Stimulated activated naive B cell treated with anti-CD40 and anti-IgM and Interleukin-4, amounts not matched to agents 10 μg/mL and 1 μg/mL and 100 μg/mL, for 72 hours (primary cell): Measurements from ENCODE around the gene CDCA5.

ENCODE experiments used
- ATAC-seq, 2 donors: fragments of 150-1000 bp; cut with Tn5 transposase; replicated peaks; 2 replicates each; pipeline ENCODE4 v1.10.0; 2021; ENCODE audit warnings: moderate library complexity in 1 of 2
- DNase-seq: peaks from one replicate; pipeline ENCODE4 v3.0.0; 2021
- H3K27ac Mint-ChIP-seq: one replicate; pipeline ENCODE4 v1.8.0; 2022; ENCODE audit warnings: mild to moderate bottlenecking, mixed read lengths
- H3K27me3 Mint-ChIP-seq, 2 donors: one replicate each; pipeline ENCODE4 v1.8.0; 2022; ENCODE audit warnings: mixed read lengths in 2 of 2
- H3K36me3 Mint-ChIP-seq, 2 donors: one replicate each; pipeline ENCODE4 v1.8.0; 2022; ENCODE audit warnings: mixed read lengths in 2 of 2, mild to moderate bottlenecking in 1 of 2
- H3K4me1 Mint-ChIP-seq, 2 donors: one replicate each; pipeline ENCODE4 v1.8.0; 2022; ENCODE audit warnings: mixed read lengths in 2 of 2, mild to moderate bottlenecking in 1 of 2
- H3K4me3 Mint-ChIP-seq, 2 donors: one replicate each; pipeline ENCODE4 v1.8.0; 2022; ENCODE audit warnings: mild to moderate bottlenecking in 2 of 2, mixed read lengths in 2 of 2, moderate library complexity in 1 of 2
- H3K9me3 Mint-ChIP-seq, 2 donors: one replicate each; pipeline ENCODE4 v1.8.0; 2022; ENCODE audit warnings: mixed read lengths in 2 of 2, mild to moderate bottlenecking in 1 of 2

CDCA5 gene

GRCh38 chr11:65107078-65107477 lies 23.2 kb upstream of the CDCA5 start:
- peaks cover 14 to 39% of the 10 kb centered on the region in 2 donors for H3K36me3 Mint-ChIP-seq
- H3K9me3 Mint-ChIP-seq: no peaks in the 10 kb centered on the region
- DNase-seq (no peak), ATAC-seq (no peak)
- peaks cover 25 to 49% of the 10 kb centered on the region in 2 donors for H3K4me1 Mint-ChIP-seq
- H3K27me3 Mint-ChIP-seq: no peaks in the 10 kb centered on the region
- H3K27ac Mint-ChIP-seq: no peak overlapping the region
- no peak overlapping the region for H3K4me3 Mint-ChIP-seq

DNA sequence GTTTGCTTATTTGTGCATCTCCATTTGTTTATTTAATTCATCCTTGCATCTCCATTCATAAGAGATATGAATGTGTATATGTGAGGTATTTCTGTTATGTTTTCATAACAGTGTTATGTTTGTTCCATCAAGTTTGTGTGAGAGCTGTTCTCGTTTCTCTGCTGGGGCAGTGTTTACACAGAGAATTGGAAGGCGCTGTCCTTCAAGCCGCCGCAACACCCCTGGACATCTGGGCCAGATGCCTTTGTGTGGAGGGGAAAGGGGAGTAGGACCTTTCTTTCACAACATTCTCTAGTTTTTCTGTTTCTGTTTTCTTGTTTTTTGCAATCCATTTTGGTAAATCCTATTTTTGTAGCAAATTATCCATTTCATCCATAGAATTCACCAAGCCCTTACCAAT lies 20.8 kb upstream of the CDCA5 start:
- ATAC-seq: no peak

GRCh38 chr11:65103476-65103875 lies 19.6 kb upstream of the CDCA5 start:
- H3K9me3 Mint-ChIP-seq: no peaks in the 10 kb centered on the region
- H3K36me3 Mint-ChIP-seq: peaks cover 5 to 30% of the 10 kb centered on the region in 2 donors
- ATAC-seq (no peak), DNase-seq (no peak)
- no peak overlapping the region for H3K4me3 Mint-ChIP-seq
- H3K27ac Mint-ChIP-seq: no peak overlapping the region
- H3K4me1 Mint-ChIP-seq: peaks cover 12 to 30% of the 10 kb centered on the region in 2 donors
- H3K27me3 Mint-ChIP-seq: no peaks in the 10 kb centered on the region

More for the DNA sequence above, 20.8 kb upstream of the CDCA5 start:
- H3K36me3 Mint-ChIP-seq: peaks cover 6 to 29% of the 10 kb centered on the region in 2 donors
- peaks cover 8 to 25% of the 10 kb centered on the region in 2 donors for H3K4me1 Mint-ChIP-seq
- DNase-seq: no peak
- H3K9me3 Mint-ChIP-seq: no peaks in the 10 kb centered on the region
- no peak overlapping the region for H3K4me3 Mint-ChIP-seq
- H3K27me3 Mint-ChIP-seq: no peaks in the 10 kb centered on the region
- H3K27ac Mint-ChIP-seq: no peak overlapping the region

- peaks cover 13 to 35% of the 10 kb centered on the region in 2 donors for H3K4me1 Mint-ChIP-seq
- H3K36me3 Mint-ChIP-seq: peaks cover 6 to 29% of the 10 kb centered on the region in 2 donors
- H3K27ac Mint-ChIP-seq: no peak overlapping the region
- H3K4me3 Mint-ChIP-seq: no peak overlapping the region
- H3K27me3 Mint-ChIP-seq: no peaks in the 10 kb centered on the region
- DNase-seq (no peak), ATAC-seq (no peak)
- H3K9me3 Mint-ChIP-seq: no peaks in the 10 kb centered on the region
These were observed 18.6 kb upstream of the CDCA5 start for GRCh38 chr11:65102142-65103095.

GRCh38 chr11:65100674-65101350 lies 17.0 kb upstream of the CDCA5 start:
- H3K4me1 Mint-ChIP-seq: peaks cover 10 to 27% of the 10 kb centered on the region in 2 donors

GRCh38 chr11:65096926-65097325 lies 13.1 kb upstream of the CDCA5 start:
- no peak for DNase-seq
- Mint-ChIP-seq H3K27ac (no peak overlapping the region), H3K9me3 (no peaks in the 10 kb centered on the region), H3K36me3 (peaks cover 2 to 5% of the 10 kb centered on the region in 2 donors), H3K4me3 (peak overlapping the region; percentile 86 to 88), H3K4me1 (peaks cover 13 to 22% of the 10 kb centered on the region in 2 donors), H3K27me3 (no peaks in the 10 kb centered on the region)
- ATAC-seq: no peak

More at GRCh38 chr11:65100674-65101350, 17.0 kb upstream of the CDCA5 start:
- DNase-seq (no peak), ATAC-seq (no peak)
- no peak overlapping the region for H3K4me3 Mint-ChIP-seq
- peaks cover 3 to 15% of the 10 kb centered on the region in 2 donors for H3K36me3 Mint-ChIP-seq
- H3K9me3 Mint-ChIP-seq: no peaks in the 10 kb centered on the region
- H3K27me3 Mint-ChIP-seq: no peaks in the 10 kb centered on the region
- H3K27ac Mint-ChIP-seq: peak overlapping the region; percentile 47

GRCh38 chr11:65095974-65096806 lies 12.3 kb upstream of the CDCA5 start, which contains the start of gene VPS51:
VPS51 (plus strand) TSS chr11:65096214; CDS start chr11:65096251, 37 bp downstream.
- Mint-ChIP-seq H3K9me3 (no peaks in the 10 kb centered on the region), H3K4me3 (peak within 1 kb of the TSS; percentile 86 to 88), H3K36me3 (peaks cover 2 to 5% of the 10 kb centered on the region in 2 donors), H3K27ac (peak within 1 kb of the TSS; percentile 99), H3K4me1 (peaks cover 13 to 22% of the 10 kb centered on the region in 2 donors), H3K27me3 (no peaks in the 10 kb centered on the region)
- ATAC-seq (peak; percentile 97 to 98), DNase-seq (peak; percentile 82)

GRCh38 chr11:65095427-65095826 lies 11.6 kb upstream of the CDCA5 start:
- H3K36me3 Mint-ChIP-seq: peaks cover 2 to 6% of the 10 kb centered on the region in 2 donors
- DNase-seq (no peak), ATAC-seq (no peak)
- no peaks in the 10 kb centered on the region for H3K9me3 Mint-ChIP-seq
- H3K4me3 Mint-ChIP-seq: peak overlapping the region; percentile 86 to 88
- peak overlapping the region; percentile 99 for H3K27ac Mint-ChIP-seq
- H3K27me3 Mint-ChIP-seq: no peaks in the 10 kb centered on the region
- H3K4me1 Mint-ChIP-seq: peaks cover 11 to 22% of the 10 kb centered on the region in 2 donors

- ATAC-seq: no peak
- H3K36me3 Mint-ChIP-seq: peaks cover 28 to 36% of the 10 kb centered on the region in 2 donors
These were observed 6.8 kb upstream of the CDCA5 start for GRCh38 chr11:65090628-65091027.

DNA sequence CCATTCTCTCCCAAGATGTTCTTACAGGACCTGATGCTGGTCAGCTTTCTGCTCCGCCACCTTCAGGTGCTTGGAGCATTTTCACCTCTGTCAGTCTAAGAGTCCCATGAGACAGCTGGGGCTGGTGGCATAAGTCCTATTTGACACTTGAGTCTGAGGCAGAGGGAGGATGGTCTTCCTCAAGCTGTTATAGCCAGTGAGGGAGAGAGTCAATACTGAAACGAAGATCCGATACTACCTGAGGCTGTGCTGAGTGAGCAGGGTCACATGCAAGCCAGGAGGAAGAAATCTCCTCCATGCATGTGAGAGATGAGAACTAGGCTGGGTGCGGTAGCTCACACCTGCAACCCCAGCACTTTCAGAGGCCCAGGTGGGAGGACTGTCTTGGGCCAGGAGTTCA lies 5.8 kb upstream of the CDCA5 start:
- H3K4me3 Mint-ChIP-seq: no peak overlapping the region
- DNase-seq: no peak

More at GRCh38 chr11:65090628-65091027, 6.8 kb upstream of the CDCA5 start:
- no peak for DNase-seq
- Mint-ChIP-seq H3K27me3 (no peaks in the 10 kb centered on the region), H3K4me3 (no peak overlapping the region), H3K9me3 (no peaks in the 10 kb centered on the region), H3K4me1 (peaks cover 8 to 9% of the 10 kb centered on the region in 2 donors), H3K27ac (no peak overlapping the region)

DNA sequence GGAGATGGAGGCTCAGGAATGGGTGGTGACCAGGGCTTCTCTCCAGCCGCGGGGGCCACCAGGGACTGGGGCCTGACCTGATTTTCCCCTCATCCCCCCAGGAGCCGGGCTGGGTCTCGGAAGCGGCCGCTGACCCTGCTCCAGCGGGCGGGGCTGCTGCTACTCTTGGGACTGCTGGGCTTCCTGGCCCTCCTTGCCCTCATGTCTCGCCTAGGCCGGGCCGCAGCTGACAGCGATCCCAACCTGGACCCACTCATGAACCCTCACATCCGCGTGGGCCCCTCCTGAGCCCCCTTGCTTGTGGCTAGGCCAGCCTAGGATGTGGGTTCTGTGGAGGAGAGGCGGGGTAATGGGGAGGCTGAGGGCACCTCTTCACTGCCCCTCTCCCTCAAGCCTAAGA lies 4.0 kb upstream of the CDCA5 start:
- H3K4me1 Mint-ChIP-seq: peaks cover 27 to 35% of the 10 kb centered on the region in 2 donors
- H3K9me3 Mint-ChIP-seq: no peaks in the 10 kb centered on the region
- no peak for ATAC-seq
- no peak for DNase-seq
- H3K27me3 Mint-ChIP-seq: no peaks in the 10 kb centered on the region
- peaks cover 33 to 49% of the 10 kb centered on the region in 2 donors for H3K36me3 Mint-ChIP-seq
- H3K4me3 Mint-ChIP-seq: no peak overlapping the region
- H3K27ac Mint-ChIP-seq: no peak overlapping the region

More for the DNA sequence above, 5.8 kb upstream of the CDCA5 start:
- peaks cover 33 to 41% of the 10 kb centered on the region in 2 donors for H3K36me3 Mint-ChIP-seq
- H3K27ac Mint-ChIP-seq: no peak overlapping the region
- no peak for ATAC-seq
- no peaks in the 10 kb centered on the region for H3K9me3 Mint-ChIP-seq
- H3K4me1 Mint-ChIP-seq: peaks cover 15 to 17% of the 10 kb centered on the region in 2 donors
- H3K27me3 Mint-ChIP-seq: no peaks in the 10 kb centered on the region

- peaks cover 24 to 32% of the 10 kb centered on the region in 2 donors for H3K4me1 Mint-ChIP-seq
- H3K27me3 Mint-ChIP-seq: no peaks in the 10 kb centered on the region
- H3K4me3 Mint-ChIP-seq: no peak overlapping the region
- DNase-seq (no peak), ATAC-seq (no peak)
- H3K27ac Mint-ChIP-seq: no peak overlapping the region
- H3K9me3 Mint-ChIP-seq: no peaks in the 10 kb centered on the region
- peaks cover 33 to 49% of the 10 kb centered on the region in 2 donors for H3K36me3 Mint-ChIP-seq
These were observed 3.4 kb upstream of the CDCA5 start for GRCh38 chr11:65087216-65087615.

DNA sequence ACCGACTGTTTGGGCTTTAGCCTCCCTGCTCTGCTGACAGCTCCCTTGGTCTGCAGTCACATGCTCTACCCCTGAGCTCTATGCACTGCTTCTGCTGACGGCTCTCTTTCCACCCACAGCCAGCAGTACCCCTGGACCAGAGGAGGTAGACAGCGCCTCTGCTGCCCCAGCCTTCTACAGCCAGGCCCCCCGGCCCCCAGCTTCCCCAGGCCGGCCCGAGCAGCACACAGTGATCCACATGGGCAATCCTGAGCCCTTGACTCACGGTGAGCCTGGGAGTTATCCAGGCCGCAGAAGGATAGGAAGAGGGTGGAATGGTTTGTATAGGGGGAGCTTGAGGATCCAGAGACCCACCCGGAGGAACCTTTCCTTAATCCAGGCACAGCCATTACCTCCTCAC lies 3.0 kb upstream of the CDCA5 start:
- Mint-ChIP-seq H3K9me3 (no peaks in the 10 kb centered on the region), H3K27ac (no peak overlapping the region), H3K27me3 (no peaks in the 10 kb centered on the region), H3K4me1 (peaks cover 24 to 32% of the 10 kb centered on the region in 2 donors), H3K36me3 (peaks cover 33 to 49% of the 10 kb centered on the region in 2 donors), H3K4me3 (no peak overlapping the region)
- DNase-seq (no peak), ATAC-seq (no peak)
